ENCODE data around the gene AGMO. TPM values are rescaled to one million over a fixed set of nuclear protein-coding genes. Genes with fewer than 3 reads are reported as not detected.
A peak's percentile ranks its signal among the peaks of the same experiment; 100 is the strongest.

Gene AGMO
- total RNA-seq, 1 donor, result 0.18 TPM

DNA sequence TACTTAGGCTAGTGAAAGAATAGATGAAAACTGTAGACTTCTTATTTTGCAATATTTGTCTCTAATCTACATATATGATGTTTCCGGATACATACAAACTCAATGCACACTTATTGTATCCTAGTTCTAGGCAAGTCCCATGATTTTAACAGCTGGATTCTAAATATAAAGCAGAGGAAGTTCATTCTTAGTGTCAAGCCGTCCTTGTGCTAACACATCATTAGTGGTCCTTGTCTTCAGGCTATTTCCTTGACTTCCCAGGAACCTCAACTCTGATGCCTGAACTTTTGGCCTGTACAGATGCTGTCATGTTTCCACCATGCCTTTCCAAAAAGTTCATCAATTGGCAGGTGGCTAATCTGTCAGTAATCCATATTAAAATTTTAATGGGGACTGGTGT is 357.4 kb downstream of the AGMO start:
- TF ChIP-seq, protein P1, sequence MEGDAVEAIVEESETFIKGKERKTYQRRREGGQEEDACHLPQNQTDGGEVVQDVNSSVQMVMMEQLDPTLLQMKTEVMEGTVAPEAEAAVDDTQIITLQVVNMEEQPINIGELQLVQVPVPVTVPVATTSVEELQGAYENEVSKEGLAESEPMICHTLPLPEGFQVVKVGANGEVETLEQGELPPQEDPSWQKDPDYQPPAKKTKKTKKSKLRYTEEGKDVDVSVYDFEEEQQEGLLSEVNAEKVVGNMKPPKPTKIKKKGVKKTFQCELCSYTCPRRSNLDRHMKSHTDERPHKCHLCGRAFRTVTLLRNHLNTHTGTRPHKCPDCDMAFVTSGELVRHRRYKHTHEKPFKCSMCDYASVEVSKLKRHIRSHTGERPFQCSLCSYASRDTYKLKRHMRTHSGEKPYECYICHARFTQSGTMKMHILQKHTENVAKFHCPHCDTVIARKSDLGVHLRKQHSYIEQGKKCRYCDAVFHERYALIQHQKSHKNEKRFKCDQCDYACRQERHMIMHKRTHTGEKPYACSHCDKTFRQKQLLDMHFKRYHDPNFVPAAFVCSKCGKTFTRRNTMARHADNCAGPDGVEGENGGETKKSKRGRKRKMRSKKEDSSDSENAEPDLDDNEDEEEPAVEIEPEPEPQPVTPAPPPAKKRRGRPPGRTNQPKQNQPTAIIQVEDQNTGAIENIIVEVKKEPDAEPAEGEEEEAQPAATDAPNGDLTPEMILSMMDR (IDR thresholded peaks at IDR 0.05; ENCODE audit: insufficient read depth, low read length), result no peak
- no peak overlapping the region for H3K4me3 ChIP-seq (ENCODE audit: low read depth, low read length)

DNA sequence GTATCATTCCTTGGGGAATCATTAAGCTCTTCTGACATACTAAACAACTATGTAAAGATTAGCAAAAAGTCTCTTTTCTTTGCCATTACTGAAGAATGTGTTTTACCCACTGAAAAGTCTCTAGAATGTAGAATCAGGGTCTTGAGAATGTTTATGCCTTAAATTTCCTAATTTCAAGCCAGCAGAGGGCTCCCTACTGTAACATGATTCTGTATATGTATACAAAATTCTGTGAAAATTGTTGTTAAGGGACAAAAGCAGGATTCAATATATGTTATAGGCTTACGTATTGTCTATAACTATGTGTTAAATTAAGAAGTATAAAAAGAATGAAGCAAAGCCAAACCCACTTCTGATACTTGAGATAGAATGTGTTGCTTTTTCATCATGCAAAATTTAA is 362.3 kb downstream of the AGMO start:
- H3K4me3 ChIP-seq (ENCODE audit: low read depth, low read length), result no peak overlapping the region
- DNase-seq (ENCODE audit: low read depth), result peak; percentile 50
- TF ChIP-seq, protein P1 (IDR thresholded peaks at IDR 0.05; ENCODE audit: insufficient read depth, low read length), result peak; percentile 39

More for the DNA sequence above, 357.4 kb downstream of the AGMO start:
- DNase-seq (ENCODE audit: low read depth), result no peak

GRCh38 chr7:15197042-15197977 is 364.5 kb downstream of the AGMO start:
- TF ChIP-seq, protein P1 (IDR thresholded peaks at IDR 0.05; ENCODE audit: insufficient read depth, low read length), result no peak
- H3K4me3 ChIP-seq (ENCODE audit: low read depth, low read length), result no peak overlapping the region
- peak; percentile 12 for DNase-seq (ENCODE audit: low read depth)

GRCh38 chr7:15178065-15178464 is 383.8 kb downstream of the AGMO start:
- no peak overlapping the region for H3K4me3 ChIP-seq (ENCODE audit: low read depth, low read length)
- DNase-seq (ENCODE audit: low read depth), result peak; percentile 11
- TF ChIP-seq, protein P1 (IDR thresholded peaks at IDR 0.05; ENCODE audit: insufficient read depth, low read length), result no peak

GRCh38 chr7:15176089-15176488 is 385.7 kb downstream of the AGMO start:
- H3K4me3 ChIP-seq (ENCODE audit: low read depth, low read length), result no peak overlapping the region
- TF ChIP-seq, protein P1 (IDR thresholded peaks at IDR 0.05; ENCODE audit: insufficient read depth, low read length), result no peak

GRCh38 chr7:15175152-15175551 is 386.7 kb downstream of the AGMO start:
- peak; percentile 21 for DNase-seq (ENCODE audit: low read depth)

More at GRCh38 chr7:15176089-15176488, 385.7 kb downstream of the AGMO start:
- no peak for DNase-seq (ENCODE audit: low read depth)

More at GRCh38 chr7:15175152-15175551, 386.7 kb downstream of the AGMO start:
- TF ChIP-seq, protein P1 (IDR thresholded peaks at IDR 0.05; ENCODE audit: insufficient read depth, low read length), result no peak
- no peak overlapping the region for H3K4me3 ChIP-seq (ENCODE audit: low read depth, low read length)

All from fibroblast of the aortic adventitia (primary cell).